Medulla oblongata (tissue), 1 donor: Measurements from ENCODE around the gene OR1F1.
"Not testable (repeated sequence)": the region's sequence is repeated elsewhere in the genome, so short reads cannot be mapped to it uniquely, and the experiment has no call there.

ENCODE experiments used
- DNase-seq: peaks from one replicate; pipeline ENCODE4 v3.0.0-alpha.2; 2015; ENCODE audit errors: extremely low spot score

OR1F1 gene

GRCh38 chr16:3187798-3188674, at the start of gene OR1F1:
TSS of gene OR1F1 (plus strand) at chr16:3188204.
- DNase-seq: no peak

GRCh38 chr16:3138342-3138741, 49.7 kb upstream of the OR1F1 start:
- no peak for DNase-seq

- no peak for DNase-seq
These were observed 49.1 kb upstream of the OR1F1 start for GRCh38 chr16:3138823-3139426.

- not testable (repeated sequence) for DNase-seq
These were observed 48.4 kb upstream of the OR1F1 start for GRCh38 chr16:3139561-3139960.

GRCh38 chr16:3140603-3141427, 47.2 kb upstream of the OR1F1 start:
- no peak for DNase-seq

GRCh38 chr16:3141781-3142311, 46.2 kb upstream of the OR1F1 start:
- no peak for DNase-seq

GRCh38 chr16:3142327-3142726, 45.7 kb upstream of the OR1F1 start:
- DNase-seq: no peak

- DNase-seq: no peak
These were observed 45.2 kb upstream of the OR1F1 start for GRCh38 chr16:3142770-3143169.

GRCh38 chr16:3143189-3143588, 44.8 kb upstream of the OR1F1 start:
- no peak for DNase-seq

- DNase-seq: no peak
These were observed 44.2 kb upstream of the OR1F1 start for GRCh38 chr16:3143598-3144320.

- DNase-seq: no peak
These were observed 43.6 kb upstream of the OR1F1 start for GRCh38 chr16:3144321-3144983.

GRCh38 chr16:3145151-3145550, 42.9 kb upstream of the OR1F1 start:
- DNase-seq: no peak

- DNase-seq: no peak
These were observed 42.3 kb upstream of the OR1F1 start for GRCh38 chr16:3145660-3146059.

- DNase-seq: no peak
These were observed 40.8 kb upstream of the OR1F1 start for GRCh38 chr16:3147046-3147756.

- DNase-seq: no peak
These were observed 40.3 kb upstream of the OR1F1 start for GRCh38 chr16:3147757-3148104.

- no peak for DNase-seq
These were observed 39.5 kb upstream of the OR1F1 start for GRCh38 chr16:3148256-3149192.

- DNase-seq: no peak
These were observed 38.8 kb upstream of the OR1F1 start for GRCh38 chr16:3149193-3149530.

- peak; percentile 45 for DNase-seq
These were observed 38.2 kb upstream of the OR1F1 start for GRCh38 chr16:3149630-3150345.
